NCI-H1417 treated with DMSO at 0.1 percent for 48 hours (cell line): ENCODE measurements around the gene SEC62.

Experiments
- DNase-seq: peaks from one replicate; lab custom pipeline; 2025; lab: John Stamatoyannopoulos, UW

The SEC62 gene

GRCh38 chr3:169966428-169966950 is at the start of gene SEC62:
SEC62 (plus strand) TSS chr3:169966807; CDS start chr3:169966823, 16 bp downstream.
- peak; percentile 85 for DNase-seq

GRCh38 chr3:169923189-169923588 is 43.4 kb upstream of the SEC62 start:
- DNase-seq = no peak

- no peak for DNase-seq
Observed at GRCh38 chr3:169923831-169924230, 42.8 kb upstream of the SEC62 start.

- no peak for DNase-seq
Observed at GRCh38 chr3:169929830-169930519, 36.6 kb upstream of the SEC62 start.

GRCh38 chr3:169930843-169931242 is 35.8 kb upstream of the SEC62 start:
- DNase-seq = no peak

GRCh38 chr3:169931747-169932520 is 34.7 kb upstream of the SEC62 start:
- DNase-seq = no peak

- DNase-seq = no peak
Observed at GRCh38 chr3:169939320-169939719, 27.3 kb upstream of the SEC62 start.

GRCh38 chr3:169939751-169940150 is 26.9 kb upstream of the SEC62 start:
- no peak for DNase-seq

GRCh38 chr3:169940470-169941181 is 26.0 kb upstream of the SEC62 start:
- no peak for DNase-seq

- no peak for DNase-seq
Observed at GRCh38 chr3:169945313-169945712, 21.3 kb upstream of the SEC62 start.

- DNase-seq = no peak
Observed at GRCh38 chr3:169946336-169946735, 20.3 kb upstream of the SEC62 start.

GRCh38 chr3:169948559-169949448 is 17.8 kb upstream of the SEC62 start:
- DNase-seq = peak; percentile 34

GRCh38 chr3:169952045-169952444 is 14.6 kb upstream of the SEC62 start:
- no peak for DNase-seq

- DNase-seq = no peak
Observed at GRCh38 chr3:169953462-169954141, 13.0 kb upstream of the SEC62 start.

- no peak for DNase-seq
Observed at GRCh38 chr3:169954142-169954756, 12.4 kb upstream of the SEC62 start.

GRCh38 chr3:169955406-169955805 is 11.2 kb upstream of the SEC62 start:
- DNase-seq = no peak

GRCh38 chr3:169964176-169964575 is 2.4 kb upstream of the SEC62 start:
- no peak for DNase-seq

- DNase-seq = no peak
Observed at GRCh38 chr3:169965562-169966427, 812 bp upstream of the SEC62 start.
